ENCODE measurements around the gene COL15A1. TPM values are rescaled to one million over a fixed set of nuclear protein-coding genes. Genes with fewer than 3 reads are reported as not detected.
A peak's percentile ranks its signal among the peaks of the same experiment; 100 is the strongest.

The COL15A1 gene
- total RNA-seq, 6 experiments from 2014 or later: 0.20 to 0.50 (median 0.32) TPM

- H3K27me3 Mint-ChIP-seq (ENCODE audit: insufficient read depth): peaks cover 8% of the 10 kb centered on the region
- H3K4me3 Mint-ChIP-seq: no peak overlapping the region
- H3K27ac Mint-ChIP-seq: no peak overlapping the region
- H3K9me3 Mint-ChIP-seq: peaks cover 7% of the 10 kb centered on the region
- peaks cover 16% of the 10 kb centered on the region for H3K4me1 Mint-ChIP-seq (ENCODE audit: low read depth)
- no peak for TF ChIP-seq CTCF (IDR thresholded peaks at IDR 0.05)
- no peak for DNase-seq
- H3K36me3 Mint-ChIP-seq (ENCODE audit: low read depth): peaks cover 9% of the 10 kb centered on the region
These were observed 10.5 kb downstream of the COL15A1 start for GRCh38 chr9:98954244-98954610.

GRCh38 chr9:98955259-98955658 lies 11.6 kb downstream of the COL15A1 start:
- no peak for TF ChIP-seq CTCF (IDR thresholded peaks at IDR 0.05)
- Mint-ChIP-seq H3K27me3 (ENCODE audit: insufficient read depth) (peaks cover 8% of the 10 kb centered on the region), H3K27ac (no peak overlapping the region), H3K4me1 (ENCODE audit: low read depth) (peaks cover 25% of the 10 kb centered on the region), H3K4me3 (no peak overlapping the region), H3K9me3 (peaks cover 7% of the 10 kb centered on the region), H3K36me3 (ENCODE audit: low read depth) (peaks cover 9% of the 10 kb centered on the region)
- DNase-seq: no peak

- no peak for TF ChIP-seq CTCF (IDR thresholded peaks at IDR 0.05)
- H3K27ac Mint-ChIP-seq: peak overlapping the region; percentile 99
- H3K4me3 Mint-ChIP-seq: peak overlapping the region; percentile 81
- peaks cover 2% of the 10 kb centered on the region; the same call in 1 of the 2 replicates for H3K27me3 Mint-ChIP-seq (ENCODE audit: insufficient read depth)
- H3K4me1 Mint-ChIP-seq (ENCODE audit: low read depth): peaks cover 50% of the 10 kb centered on the region
- H3K36me3 Mint-ChIP-seq (ENCODE audit: low read depth): peaks cover 9% of the 10 kb centered on the region
- peaks cover 7% of the 10 kb centered on the region for H3K9me3 Mint-ChIP-seq
- no peak for DNase-seq
These were observed 14.1 kb downstream of the COL15A1 start for GRCh38 chr9:98957826-98958225.

GRCh38 chr9:98958271-98958984 lies 14.7 kb downstream of the COL15A1 start:
- DNase-seq: peak; percentile 95
- peaks cover 4% of the 10 kb centered on the region; the same call in 1 of the 2 replicates for H3K27me3 Mint-ChIP-seq (ENCODE audit: insufficient read depth)
- no peak for TF ChIP-seq CTCF (IDR thresholded peaks at IDR 0.05)

GRCh38 chr9:98960409-98960808 lies 16.7 kb downstream of the COL15A1 start:
- Mint-ChIP-seq H3K36me3 (ENCODE audit: low read depth) (peaks cover 9% of the 10 kb centered on the region), H3K27ac (no peak overlapping the region), H3K4me1 (ENCODE audit: low read depth) (peaks cover 60% of the 10 kb centered on the region), H3K9me3 (peaks cover 7% of the 10 kb centered on the region), H3K4me3 (no peak overlapping the region), H3K27me3 (ENCODE audit: insufficient read depth) (peaks cover 4% of the 10 kb centered on the region; the same call in 1 of the 2 replicates)
- no peak for TF ChIP-seq CTCF (IDR thresholded peaks at IDR 0.05)
- no peak for DNase-seq

More at GRCh38 chr9:98958271-98958984, 14.7 kb downstream of the COL15A1 start:
- peak overlapping the region; percentile 81 for H3K4me3 Mint-ChIP-seq
- H3K4me1 Mint-ChIP-seq (ENCODE audit: low read depth): peaks cover 56% of the 10 kb centered on the region
- peaks cover 9% of the 10 kb centered on the region for H3K36me3 Mint-ChIP-seq (ENCODE audit: low read depth)
- H3K9me3 Mint-ChIP-seq: peaks cover 7% of the 10 kb centered on the region
- H3K27ac Mint-ChIP-seq: peak overlapping the region; percentile 99
